HPDE6-E6E7 (cell line): ENCODE data around the gene PLCL1.
"Not testable (repeated sequence)": the region's sequence is repeated elsewhere in the genome, so short reads cannot be mapped to it uniquely, and the experiment has no call there.

Experiments
- DNase-seq: peaks from one replicate; pipeline ENCODE4 v3.0.0; 2011; ENCODE audit warnings: missing footprints; ENCODE audit errors: extremely low spot score

Gene PLCL1

DNA sequence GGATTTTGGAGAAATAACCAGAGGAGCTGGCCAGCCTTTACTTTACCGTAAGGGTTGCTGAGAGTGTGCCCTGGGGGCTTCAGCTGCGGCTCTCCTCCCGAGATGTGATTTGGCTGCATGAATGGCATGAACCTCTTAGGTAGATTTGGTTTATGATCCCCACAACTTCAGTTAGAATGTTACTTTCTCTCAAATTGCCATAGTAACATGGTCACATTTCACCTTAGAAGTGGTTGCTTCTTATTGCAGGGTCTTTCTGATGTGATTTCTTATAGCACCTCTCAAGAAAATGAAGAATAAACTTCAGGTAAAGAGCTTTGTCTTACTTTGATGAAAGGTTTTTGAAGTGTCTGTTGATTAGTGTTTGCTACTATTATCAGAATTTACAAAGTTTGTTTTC, 5.6 kb downstream of the PLCL1 start:
- no peak for DNase-seq

- no peak for DNase-seq
Measured at GRCh38 chr2:197810491-197810890, 6.1 kb downstream of the PLCL1 start.

DNA sequence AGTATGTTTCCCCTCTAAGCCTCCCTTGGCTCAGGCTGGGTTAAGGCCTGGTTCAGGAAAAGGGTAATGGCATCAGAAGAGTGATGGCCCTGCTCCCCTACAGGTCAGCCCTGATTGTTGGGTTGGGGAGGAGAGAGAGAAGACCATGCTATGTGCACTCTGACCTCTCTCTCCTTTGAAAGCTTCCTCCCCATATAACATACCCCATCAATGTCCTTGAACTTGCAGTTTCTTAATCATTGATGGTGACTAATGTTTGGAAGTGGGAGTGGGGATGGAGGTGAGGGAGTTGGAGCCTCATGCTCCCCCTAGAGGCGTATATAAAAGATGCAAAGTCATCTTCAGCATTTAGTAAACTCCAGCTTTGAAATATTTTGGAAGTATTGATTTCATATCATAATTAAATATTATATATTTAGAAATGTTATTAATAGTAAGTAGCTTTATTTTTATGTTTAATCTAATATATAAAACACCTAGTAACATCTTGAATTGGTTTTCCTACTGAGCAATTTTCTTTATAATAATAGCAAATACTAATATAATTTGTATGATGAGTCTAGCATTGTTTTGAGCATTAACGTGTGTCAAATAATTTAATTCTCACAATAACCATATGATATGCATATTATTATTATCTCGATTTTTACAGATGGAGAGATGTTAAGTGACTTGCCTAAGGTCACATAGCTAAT, 8.8 kb downstream of the PLCL1 start:
- DNase-seq, result peak; percentile 48

DNA sequence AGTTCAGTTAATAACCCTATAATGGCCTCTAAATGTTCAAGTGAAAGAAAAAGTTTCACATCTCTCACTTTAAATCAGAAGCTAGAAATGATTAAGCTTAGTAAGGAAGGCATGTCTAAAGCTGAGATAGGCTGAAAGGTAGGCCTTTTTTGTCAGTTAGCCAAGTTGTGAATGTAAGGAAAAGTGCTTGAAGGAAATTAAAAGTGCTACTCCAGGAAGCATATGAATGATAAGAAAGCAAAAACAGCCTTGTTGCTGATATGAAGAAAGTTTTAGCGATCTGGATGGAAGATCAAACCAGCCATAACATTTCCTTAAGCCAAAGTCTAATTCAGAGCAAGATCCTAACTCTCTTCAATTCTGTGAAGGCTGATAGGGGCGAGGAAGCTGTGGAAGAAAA, 10.1 kb downstream of the PLCL1 start:
- DNase-seq, result no peak

DNA sequence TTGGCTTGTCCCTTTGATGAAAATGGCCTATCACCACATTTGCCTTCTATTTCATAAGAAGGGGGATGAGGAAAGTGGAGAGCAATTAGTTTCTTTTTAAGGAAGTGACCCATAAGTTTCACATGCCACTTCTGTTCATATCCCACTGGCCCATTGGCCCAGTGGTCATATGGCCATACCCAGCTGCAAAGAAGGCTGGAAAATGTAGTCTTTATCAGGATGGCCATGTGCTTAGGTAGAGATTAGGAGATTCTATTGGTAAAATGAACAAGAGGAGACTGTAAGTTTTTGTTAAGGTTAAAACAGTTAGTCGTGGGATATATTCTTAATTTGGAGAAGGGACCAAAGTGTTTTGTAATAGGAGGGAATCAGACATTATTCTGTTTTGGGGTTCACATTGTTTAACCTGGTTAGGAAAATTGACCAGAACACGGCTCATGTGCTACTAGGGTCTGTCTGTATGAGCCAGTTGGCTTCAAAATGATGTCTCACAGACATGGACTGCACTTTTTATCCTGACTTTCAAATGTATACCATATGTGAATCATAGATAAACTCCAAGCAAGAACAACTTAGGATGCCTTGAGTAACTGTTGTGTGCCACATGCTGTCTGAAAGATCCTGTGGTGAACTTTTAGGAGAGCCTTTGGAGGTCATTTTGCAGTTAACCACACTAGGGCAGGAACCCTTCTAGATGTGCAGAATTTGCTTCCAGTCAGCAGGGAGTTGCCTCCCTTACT, 17.3 kb downstream of the PLCL1 start:
- DNase-seq, result no peak

- DNase-seq, result no peak
Measured at GRCh38 chr2:197822333-197822732, 17.9 kb downstream of the PLCL1 start.

GRCh38 chr2:197827618-197828017, 23.2 kb downstream of the PLCL1 start:
- DNase-seq, result no peak

DNA sequence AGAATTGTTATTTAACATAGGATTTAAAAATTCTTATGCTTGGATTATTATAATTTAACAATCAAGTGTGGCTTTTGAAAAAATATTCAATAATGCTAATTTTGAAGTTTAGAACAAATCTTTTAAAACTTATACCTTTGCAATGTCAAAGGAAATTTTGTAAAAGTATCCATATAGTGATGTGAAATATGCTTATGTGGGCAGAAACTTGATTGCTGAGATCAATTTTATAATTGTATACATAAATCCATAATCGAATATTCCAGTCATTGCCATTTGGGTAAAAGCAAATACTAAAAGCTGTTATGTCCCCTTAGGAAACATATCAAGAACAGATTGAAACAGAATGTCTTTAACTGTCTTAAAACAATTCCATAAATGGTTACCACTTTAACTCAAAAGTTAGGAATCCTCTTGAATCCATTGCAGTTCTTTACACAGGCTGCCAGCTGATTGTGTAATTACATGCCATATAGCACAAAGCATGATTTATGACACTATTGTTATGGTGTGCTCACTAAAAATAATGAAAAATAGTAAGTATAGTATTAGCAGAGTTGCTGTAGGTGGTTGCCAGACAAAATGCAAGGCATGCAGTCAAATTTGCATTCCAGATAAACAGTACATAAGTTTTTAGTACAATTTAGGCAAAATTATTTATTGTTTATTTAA, 24.2 kb downstream of the PLCL1 start:
- no peak for DNase-seq

DNA sequence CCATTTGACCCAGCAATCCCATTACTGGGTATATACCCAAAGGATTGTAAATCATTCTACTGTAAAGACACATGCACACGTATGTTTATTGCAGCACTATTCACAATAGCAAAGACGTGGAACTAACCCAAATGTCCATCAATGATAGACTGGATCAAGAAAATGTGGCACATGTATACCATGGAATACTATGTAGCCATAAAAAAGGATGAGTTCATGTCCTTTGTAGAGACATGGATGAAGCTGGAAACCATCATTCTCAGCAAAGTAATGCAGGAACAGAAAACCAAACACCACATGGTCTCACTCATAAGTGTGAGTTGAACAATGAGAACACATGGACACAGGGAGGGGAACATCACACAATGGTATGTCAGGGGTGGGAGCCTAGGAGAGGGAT, 30.4 kb downstream of the PLCL1 start:
- not testable (repeated sequence) for DNase-seq

DNA sequence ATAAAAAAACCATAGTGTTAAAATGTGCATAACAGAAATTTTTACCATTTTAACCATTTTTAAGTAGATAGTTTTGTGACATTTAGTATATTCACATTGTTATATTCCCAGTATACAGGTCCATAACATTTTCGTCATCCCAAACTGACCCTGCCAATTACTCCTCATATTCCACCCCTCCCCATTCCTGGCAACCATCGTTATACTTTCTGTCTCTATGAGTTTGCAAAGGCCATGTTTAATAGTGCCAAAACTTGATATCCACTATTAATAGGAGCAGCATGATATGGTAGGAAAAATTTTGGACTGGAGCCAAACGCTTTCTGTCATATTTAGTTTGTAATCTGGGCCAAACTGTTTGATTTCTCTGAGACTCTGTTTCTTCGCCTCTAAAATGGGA, 30.9 kb downstream of the PLCL1 start:
- DNase-seq, result no peak

GRCh38 chr2:197838036-197838435, 33.6 kb downstream of the PLCL1 start:
- DNase-seq, result no peak

DNA sequence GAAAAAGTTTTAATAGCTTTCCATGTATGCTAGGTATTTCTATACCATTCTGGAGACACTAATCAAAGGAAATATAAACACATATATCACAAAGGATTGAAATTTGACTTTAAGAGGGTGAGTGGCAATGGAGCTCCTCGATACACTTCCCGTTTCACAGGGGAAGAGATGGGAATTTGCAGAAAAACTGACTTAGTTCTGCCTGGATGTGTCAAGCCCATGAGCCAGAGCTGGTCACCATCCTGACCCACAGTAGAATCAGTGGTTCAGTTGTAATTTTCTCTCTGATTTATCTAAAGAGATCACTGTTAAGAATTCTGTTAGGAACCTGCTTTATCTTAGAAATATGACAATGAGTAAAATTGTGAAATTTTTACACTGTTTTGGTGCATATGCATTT, 34.2 kb downstream of the PLCL1 start:
- no peak for DNase-seq

DNA sequence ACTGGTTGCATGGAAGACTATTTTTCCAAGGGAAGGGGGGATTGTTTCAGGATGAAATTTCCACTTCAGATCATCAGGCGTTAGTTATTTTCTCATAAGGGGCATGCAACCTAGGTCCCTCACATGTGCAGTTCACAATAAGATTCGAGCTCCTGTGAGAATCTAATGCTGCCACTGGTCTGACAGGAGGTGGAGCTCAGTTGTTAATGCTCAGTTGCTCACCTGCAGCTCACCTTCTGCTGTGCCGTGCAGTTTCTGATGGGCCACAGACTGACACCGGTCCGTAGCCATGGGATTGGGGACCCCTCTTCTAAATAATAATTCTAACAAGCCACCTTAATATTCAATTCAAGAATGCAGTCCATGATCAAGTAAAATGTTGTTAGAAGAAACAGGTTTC, 34.9 kb downstream of the PLCL1 start:
- no peak for DNase-seq

- no peak for DNase-seq
Measured at GRCh38 chr2:197839856-197840255, 35.5 kb downstream of the PLCL1 start.

DNA sequence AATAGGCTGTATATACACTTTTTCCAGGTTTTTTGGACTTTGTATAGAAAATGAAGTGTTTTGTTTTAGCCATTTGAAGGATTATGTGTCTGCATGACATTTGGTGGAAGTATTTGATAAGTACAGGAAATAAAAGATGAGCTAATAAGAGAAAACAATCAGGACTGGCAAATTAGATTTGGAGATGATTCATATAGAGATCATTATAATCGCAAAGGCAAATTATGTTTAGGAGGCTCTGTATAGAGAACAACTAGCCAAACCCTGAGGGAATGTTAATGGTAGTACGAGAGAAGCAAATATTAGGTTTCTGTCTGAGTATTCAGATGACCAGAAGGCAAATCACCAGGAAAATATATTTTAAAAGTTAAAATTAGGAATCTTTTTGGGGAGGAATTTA, 41.7 kb downstream of the PLCL1 start:
- DNase-seq, result no peak

DNA sequence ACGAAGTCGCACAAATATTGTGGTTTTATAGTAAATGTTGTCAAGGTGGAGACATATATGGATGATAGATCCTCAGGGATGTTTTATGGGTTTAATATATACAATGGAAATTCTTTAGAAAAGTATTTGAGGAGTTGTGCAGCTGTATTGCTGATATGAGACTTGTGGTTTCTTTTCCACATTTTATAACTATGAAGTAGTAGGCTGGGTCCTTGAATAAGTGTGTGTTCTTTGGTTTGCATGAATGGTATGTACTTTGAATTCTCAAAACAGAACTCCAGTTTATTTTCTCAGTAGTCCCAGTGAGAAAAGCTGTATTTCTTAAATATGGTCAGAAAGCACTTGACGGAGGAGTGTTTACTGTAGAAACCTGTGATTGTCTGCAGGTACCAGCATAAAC, 42.4 kb downstream of the PLCL1 start:
- no peak for DNase-seq

DNA sequence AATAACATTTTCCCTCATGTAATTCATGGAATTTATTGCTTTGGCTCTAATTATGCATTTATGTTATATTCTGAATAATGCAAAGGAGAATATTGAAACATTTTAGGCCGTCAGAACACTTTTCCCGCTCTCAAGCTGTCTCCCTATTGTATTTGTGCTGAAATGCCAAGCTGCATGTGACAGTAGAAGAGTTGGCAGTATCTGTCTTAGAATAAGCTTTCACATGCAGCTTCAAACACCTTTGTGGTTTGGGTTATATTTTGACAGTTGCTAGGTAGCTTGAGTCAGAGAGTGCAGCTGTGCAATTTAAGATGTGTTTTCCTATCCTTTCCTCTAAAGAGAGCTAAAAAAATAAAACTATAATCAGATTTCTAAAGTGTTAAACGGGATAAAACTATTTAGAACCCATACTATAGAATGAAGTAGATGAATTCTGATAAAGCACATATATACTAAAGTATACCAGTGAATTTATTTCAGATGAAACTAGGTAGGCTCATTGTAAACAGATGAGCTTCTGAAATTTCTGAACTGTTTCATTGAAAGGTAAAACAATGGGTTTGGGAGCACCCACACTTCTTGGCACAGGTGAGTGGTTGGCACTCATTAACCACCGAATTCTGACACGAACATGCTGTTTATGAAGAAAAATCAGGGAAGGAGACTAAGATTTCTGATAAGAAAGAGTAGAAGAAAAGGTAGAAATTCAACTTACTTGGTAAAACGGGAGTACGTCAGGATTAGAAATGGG, 43.4 kb downstream of the PLCL1 start:
- no peak for DNase-seq

GRCh38 chr2:197848602-197849001, 44.2 kb downstream of the PLCL1 start:
- DNase-seq, result no peak

- no peak for DNase-seq
Measured at GRCh38 chr2:197850882-197851450, 46.6 kb downstream of the PLCL1 start.

DNA sequence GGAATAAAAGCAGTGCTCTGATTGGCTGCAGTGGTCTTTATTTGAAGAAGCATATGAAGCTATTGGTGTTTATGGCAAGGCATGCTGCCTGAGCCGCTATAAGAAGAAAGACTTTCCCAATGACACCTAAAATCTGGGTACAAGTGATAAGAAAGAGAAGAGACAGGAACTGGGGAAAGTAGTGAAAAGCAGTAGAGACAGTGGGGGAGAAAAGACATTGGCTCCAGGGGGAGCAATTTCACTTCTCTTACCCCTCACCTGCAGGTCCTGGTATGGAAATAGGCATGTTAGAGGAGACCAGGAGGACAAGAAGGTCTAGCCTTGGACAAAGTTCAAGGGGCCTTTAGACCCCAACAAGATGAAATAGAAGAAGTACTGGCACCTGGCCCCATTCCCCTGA, 47.1 kb downstream of the PLCL1 start:
- DNase-seq, result no peak

- no peak for DNase-seq
Measured at GRCh38 chr2:197852108-197852507, 47.7 kb downstream of the PLCL1 start.

DNA sequence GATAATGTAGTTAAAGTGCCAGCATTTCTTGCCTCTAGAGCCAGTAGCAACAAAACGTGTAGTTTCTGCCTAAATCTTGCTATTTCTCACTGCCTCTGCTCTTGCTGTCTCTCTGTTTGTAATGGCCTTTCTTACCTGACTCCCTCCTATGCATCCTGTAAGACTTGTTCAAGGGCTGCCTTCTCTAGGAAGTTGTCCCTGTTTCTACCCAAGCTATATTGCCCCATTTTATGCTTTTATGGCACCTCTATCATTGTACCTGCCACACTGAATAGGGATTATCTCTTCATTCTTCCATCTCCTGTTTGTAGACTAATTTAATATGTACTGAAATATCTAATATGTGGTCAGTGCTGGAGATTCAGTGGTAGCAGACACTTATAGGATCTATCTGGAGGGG, 49.2 kb downstream of the PLCL1 start:
- DNase-seq, result no peak
